Vagina (tissue), 2 donors: ENCODE data around the gene STARD13. TPM values are rescaled to one million over a fixed set of nuclear protein-coding genes. Genes with fewer than 3 reads are reported as not detected.

Source experiments
- DNase-seq, 2 donors: peaks; one replicate each; pipeline ENCODE4 v3.0.0-alpha.2; 2017; ENCODE audit errors: extremely low spot score in 2 of 2
- H3K27ac ChIP-seq: fragments of 200-600 bp; sonication (generic); one replicate; pipeline ENCODE4 v1.5.1; 2019
- H3K27me3 ChIP-seq: fragments of 200-600 bp; sonication (generic); one replicate; pipeline ENCODE4 v1.5.1; 2019
- H3K36me3 ChIP-seq, 2 donors: fragments of 200-600 bp; sonication (generic); one replicate each; pipeline ENCODE4 v1.5.1; 2017 to 2019
- H3K4me1 ChIP-seq: fragments of 200-600 bp; sonication (generic); one replicate; pipeline ENCODE4 v1.5.1; 2019
- H3K4me3 ChIP-seq, 2 donors: fragments of 200-600 bp; sonication (generic); 1 replicate in 1 of 2; 2 replicates in 1 of 2; pipeline ENCODE4 v1.5.1; 2016 to 2019
- H3K9me3 ChIP-seq: fragments of 200-600 bp; sonication (generic); one replicate; pipeline ENCODE4 v1.5.1; 2019
- CTCF ChIP-seq, 3 experiments: fragments of 450-650 bp in 2 of 3; fragments of 200-600 bp in 1 of 3; sonication (generic) in 1 of 3; IDR thresholded peaks; one replicate each; pipeline ENCODE4 v1.5.1; 2017 to 2019; ENCODE audit warnings: antibody characterized with exemption in 3 of 3, mild to moderate bottlenecking in 2 of 3, moderate library complexity in 2 of 3
- POLR2A ChIP-seq, 2 donors: fragments of 450-650 bp; IDR thresholded peaks; one replicate each; pipeline ENCODE4 v1.6.1; 2017; ENCODE audit warnings: antibody characterized with exemption in 2 of 2, mild to moderate bottlenecking in 2 of 2, moderate library complexity in 2 of 2
- POLR2AphosphoS5 ChIP-seq, 2 donors: sonication (generic); formaldehyde crosslinking; IDR thresholded peaks; one replicate each; pipeline ENCODE4 v1.9.0; 2017; ENCODE audit warnings: antibody characterized with exemption in 2 of 2, mild to moderate bottlenecking in 2 of 2, low read depth in 1 of 2; ENCODE audit not compliant: insufficient read depth in 1 of 2
- intact Hi-C: fragments of 100-400 bp; cut with DNase I; formaldehyde crosslinking; loops from one replicate; pipeline ENCODE4 v1.15.1; 2023
- total RNA-seq: library from RNA; depleted of rRNA; stranded (reverse); fragments of >200 nt; gene quantifications from one replicate; pipeline ENCODE4 v1.2.3, GENCODE V29; 2016

Gene STARD13
- total RNA-seq, 1 donor from 2014 or later: 33.1 TPM

- TF ChIP-seq CTCF (IDR thresholded peaks at IDR 0.05) (no peak), POLR2A (IDR thresholded peaks at IDR 0.05) (no peak), POLR2AphosphoS5 (IDR thresholded peaks at IDR 0.05; ENCODE audit: insufficient read depth in 1 of 2, low read depth in 1 of 2) (no peak)
- no peak overlapping the region for H3K27ac ChIP-seq
- intact Hi-C loops: no loop called here
Observed at GRCh38 chr13:33150662-33151061, 134.9 kb downstream of the STARD13 start.

GRCh38 chr13:33150126-33150525 lies 135.4 kb downstream of the STARD13 start:
- no peaks in the 10 kb centered on the region for H3K9me3 ChIP-seq
- TF ChIP-seq POLR2A (IDR thresholded peaks at IDR 0.05) (no peak), POLR2AphosphoS5 (IDR thresholded peaks at IDR 0.05; ENCODE audit: insufficient read depth in 1 of 2, low read depth in 1 of 2) (no peak), CTCF (IDR thresholded peaks at IDR 0.05) (no peak)
- no peaks in the 10 kb centered on the region for H3K27me3 ChIP-seq
- DNase-seq: no peak
- intact Hi-C loops: no loop called here
- H3K36me3 ChIP-seq: no peaks in the 10 kb centered on the region
- no peak overlapping the region for H3K27ac ChIP-seq
- no peak overlapping the region for H3K4me3 ChIP-seq
- H3K4me1 ChIP-seq: peaks cover 28% of the 10 kb centered on the region

More at GRCh38 chr13:33150662-33151061, 134.9 kb downstream of the STARD13 start:
- no peaks in the 10 kb centered on the region for H3K9me3 ChIP-seq
- peaks cover 28% of the 10 kb centered on the region for H3K4me1 ChIP-seq
- no peaks in the 10 kb centered on the region for H3K27me3 ChIP-seq
- H3K4me3 ChIP-seq: no peak overlapping the region
- no peak for DNase-seq
- H3K36me3 ChIP-seq: no peaks in the 10 kb centered on the region

- H3K27ac ChIP-seq: no peak overlapping the region
- H3K36me3 ChIP-seq: no peaks in the 10 kb centered on the region
- DNase-seq: no peak
- H3K9me3 ChIP-seq: no peaks in the 10 kb centered on the region
- peaks cover 8% of the 10 kb centered on the region for H3K4me1 ChIP-seq
- H3K27me3 ChIP-seq: no peaks in the 10 kb centered on the region
- intact Hi-C loops: no loop called here
- TF ChIP-seq POLR2AphosphoS5 (IDR thresholded peaks at IDR 0.05; ENCODE audit: insufficient read depth in 1 of 2, low read depth in 1 of 2) (no peak), POLR2A (IDR thresholded peaks at IDR 0.05) (no peak), CTCF (IDR thresholded peaks at IDR 0.05) (no peak)
- no peak overlapping the region for H3K4me3 ChIP-seq
Observed at GRCh38 chr13:33147832-33148231, 137.7 kb downstream of the STARD13 start.

- Histone ChIP-seq H3K36me3 (no peaks in the 10 kb centered on the region), H3K4me1 (peaks cover 7% of the 10 kb centered on the region), H3K27me3 (no peaks in the 10 kb centered on the region), H3K4me3 (no peak overlapping the region), H3K9me3 (no peaks in the 10 kb centered on the region), H3K27ac (no peak overlapping the region)
- intact Hi-C loops: no loop called here
- DNase-seq: no peak
- TF ChIP-seq CTCF (IDR thresholded peaks at IDR 0.05) (no peak), POLR2AphosphoS5 (IDR thresholded peaks at IDR 0.05; ENCODE audit: insufficient read depth in 1 of 2, low read depth in 1 of 2) (no peak), POLR2A (IDR thresholded peaks at IDR 0.05) (no peak)
Observed at GRCh38 chr13:33146843-33147611, 138.5 kb downstream of the STARD13 start.

GRCh38 chr13:33145667-33146066 lies 139.9 kb downstream of the STARD13 start:
- no peak overlapping the region for H3K27ac ChIP-seq
- no peaks in the 10 kb centered on the region for H3K36me3 ChIP-seq
- no peak for DNase-seq
- H3K4me1 ChIP-seq: no peaks in the 10 kb centered on the region
- H3K9me3 ChIP-seq: no peaks in the 10 kb centered on the region
- intact Hi-C loops: no loop called here
- no peak overlapping the region for H3K4me3 ChIP-seq
- no peaks in the 10 kb centered on the region for H3K27me3 ChIP-seq
- TF ChIP-seq CTCF (IDR thresholded peaks at IDR 0.05) (no peak), POLR2A (IDR thresholded peaks at IDR 0.05) (no peak), POLR2AphosphoS5 (IDR thresholded peaks at IDR 0.05; ENCODE audit: insufficient read depth in 1 of 2, low read depth in 1 of 2) (no peak)
